Measurements from ENCODE around the gene LAMA2. TPM values are rescaled to one million over a fixed set of nuclear protein-coding genes. Genes with fewer than 3 reads are reported as not detected.

Gene LAMA2
- total and polyA plus RNA-seq, 2 of the 8 experiments (the other 6 are each of a cell fraction or from before 2014, with no cell fraction given): 1.3 to 3.8 TPM

GRCh38 chr6:129059650-129060049, 176.7 kb downstream of the LAMA2 start:
- ChIA-PET CTCF (ENCODE audit: partially characterized antibody) (interaction anchor here (0.6 to 1.5 kb wide), 3 partner anchors 14 to 1385 kb away, joined by 3 to 5 read pairs (median 3); no protein-coding TSS in a partner anchor), POLR2A (ENCODE audit: partially characterized antibody) (no interaction called here)
- no peak overlapping the region for H3K4ac ChIP-seq (replicated peaks; ENCODE audit: insufficient read length, low read depth, low read length)
- no peak overlapping the region for H2BK5ac ChIP-seq (ENCODE audit: low read depth, low read length)
- H3K27me3 ChIP-seq (replicated peaks in 1 of 4; ENCODE audit: control insufficient read depth in 3 of 4, extremely low read depth in 1 of 4, insufficient read depth in 3 of 4, low read length in 3 of 4): peaks cover 0 to 1% (median 0%) of the 10 kb centered on the region in 4 experiments; a peak in 1 of 7 replicates
- no peak overlapping the region for H3K9ac ChIP-seq (replicated peaks in 1 of 4; ENCODE audit: extremely low read depth in 1 of 4, low read depth in 3 of 4, low read length in 3 of 4)
- H4K5ac ChIP-seq (ENCODE audit: insufficient read length, low read depth, low read length): no peak overlapping the region
- no peak overlapping the region for H4K8ac ChIP-seq (ENCODE audit: extremely low read depth, insufficient read depth, low read length)
- no peak overlapping the region for H4K91ac ChIP-seq (replicated peaks; ENCODE audit: insufficient read length, low read length)
- H3K4me1 ChIP-seq (replicated peaks in 1 of 4; ENCODE audit: control insufficient read depth in 3 of 4, insufficient read depth in 4 of 4, low read length in 3 of 4): no peaks in the 10 kb centered on the region
- no peak overlapping the region for H3K27ac ChIP-seq (ENCODE audit: low read depth, low read length)
- H2BK12ac ChIP-seq (ENCODE audit: low read depth, low read length): no peak overlapping the region
- H2AFZ ChIP-seq (ENCODE audit: low read length): no peak overlapping the region
- no peak overlapping the region for H2BK20ac ChIP-seq (ENCODE audit: low read length)
- H3K36me3 ChIP-seq (ENCODE audit: control insufficient read depth in 2 of 4, insufficient read depth in 4 of 4, low read length in 3 of 4): no peaks in the 10 kb centered on the region
- H3K79me1 ChIP-seq (ENCODE audit: low read depth, low read length): no peaks in the 10 kb centered on the region
- 94% methylated on average over 2 of the region's 2 CpGs; no CpG with 5 or more reads in 1 of the 2 experiments for WGBS, 2 experiments (ENCODE audit: extremely low coverage in 1 of 2, insufficient coverage in 1 of 2, insufficient read length in 1 of 2, insufficient replicate concordance in 2 of 2, low coverage in 1 of 2, low lambda C conversion rate in 2 of 2, missing lambda C conversion rate in 1 of 2)
- TF ChIP-seq TCF12 (IDR thresholded peaks at IDR 0.05; ENCODE audit: low read depth, low read length) (no peak), SIRT6 (IDR thresholded peaks at IDR 0.05; ENCODE audit: low read length) (no peak), SP4 (IDR thresholded peaks at IDR 0.05; ENCODE audit: low read length) (no peak), CREB1 (IDR thresholded peaks at IDR 0.05) (no peak), JUN (IDR thresholded peaks at IDR 0.05; ENCODE audit: low read depth, low read length) (no peak), PHF8 (conservative IDR thresholded peaks at IDR 0.05; ENCODE audit: low read depth, low read length) (no peak), KDM4A (IDR thresholded peaks at IDR 0.05; ENCODE audit: low read depth, low read length, severe bottlenecking) (no peak)
- no peaks in the 10 kb centered on the region for H3K23me2 ChIP-seq (ENCODE audit: low read depth, low read length)
- H3K79me2 ChIP-seq (ENCODE audit: control insufficient read depth in 1 of 2, insufficient read depth in 2 of 2, low read length in 2 of 2): no peaks in the 10 kb centered on the region
- H2BK120ac ChIP-seq (replicated peaks; ENCODE audit: low read depth, low read length): no peak overlapping the region
- H3K4me2 ChIP-seq (ENCODE audit: insufficient read depth in 1 of 2, low read depth in 2 of 2, low read length in 2 of 2): no peak overlapping the region
- DNase-seq (ENCODE audit: low read depth in 1 of 2, low spot score in 2 of 2) (no peak), FAIRE-seq (no peak)
- no peak overlapping the region for H2BK15ac ChIP-seq (ENCODE audit: low read length)
- no peak overlapping the region for H3K23ac ChIP-seq (ENCODE audit: insufficient read length)
- H4K20me1 ChIP-seq (replicated peaks in 1 of 2; ENCODE audit: control insufficient read depth in 1 of 2, insufficient read depth in 2 of 2, low read length in 2 of 2): no peaks in the 10 kb centered on the region
- H3K56ac ChIP-seq (replicated peaks; ENCODE audit: insufficient read length, low read depth, low read length): no peak overlapping the region
- no peak overlapping the region for H3K14ac ChIP-seq (ENCODE audit: insufficient read length)
- H3K18ac ChIP-seq (ENCODE audit: extremely low read depth, low read length): no peak overlapping the region
- H3K4me3 ChIP-seq (ENCODE audit: extremely low read depth in 1 of 4, insufficient read depth in 2 of 4, low read depth in 3 of 4, low read length in 4 of 4): no peak overlapping the region
- no peak overlapping the region for H2AK5ac ChIP-seq (ENCODE audit: low read depth, low read length)
- H3K9me3 ChIP-seq (ENCODE audit: insufficient read depth in 2 of 2, low read depth in 1 of 2, low read length in 1 of 2): no peaks in the 10 kb centered on the region
